ENCODE data around the gene VPS26C. TPM values are rescaled to one million over a fixed set of nuclear protein-coding genes. Genes with fewer than 3 reads are reported as not detected.
A peak's percentile ranks its signal among the peaks of the same experiment; 100 is the strongest.

Gene VPS26C
- total and polyA plus RNA-seq, 2 of the 13 experiments (the other 11 are each of a cell fraction or from before 2014, with no cell fraction given): 30.3 to 39.7 TPM

DNA sequence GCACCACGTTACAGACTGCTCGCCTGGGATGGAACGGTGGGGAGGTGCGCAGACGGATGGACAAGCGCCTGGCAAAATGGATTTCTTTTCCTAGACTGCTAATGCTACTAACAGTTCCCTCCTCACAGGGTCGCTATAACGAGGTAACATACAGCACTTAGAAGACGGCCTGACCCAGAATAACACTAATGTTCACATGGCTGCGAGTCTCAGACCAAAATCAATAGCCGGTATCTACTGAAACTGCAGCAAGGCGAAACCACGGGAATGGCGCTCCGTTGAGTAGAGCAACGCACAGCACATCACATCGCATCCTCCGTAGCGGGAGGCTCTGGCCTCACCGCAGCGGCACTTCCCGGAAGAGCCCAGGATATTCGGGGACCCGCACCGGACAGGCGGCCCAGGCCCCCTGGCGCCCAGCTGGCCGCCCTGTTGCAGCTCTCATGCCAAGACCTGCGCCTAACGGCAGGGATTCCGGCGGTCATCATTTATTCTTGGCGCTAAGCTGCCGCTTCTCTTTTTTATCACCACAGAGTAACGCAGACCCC is 46.6 kb downstream of the VPS26C start (continued):
- TF ChIP-seq, protein P1, sequence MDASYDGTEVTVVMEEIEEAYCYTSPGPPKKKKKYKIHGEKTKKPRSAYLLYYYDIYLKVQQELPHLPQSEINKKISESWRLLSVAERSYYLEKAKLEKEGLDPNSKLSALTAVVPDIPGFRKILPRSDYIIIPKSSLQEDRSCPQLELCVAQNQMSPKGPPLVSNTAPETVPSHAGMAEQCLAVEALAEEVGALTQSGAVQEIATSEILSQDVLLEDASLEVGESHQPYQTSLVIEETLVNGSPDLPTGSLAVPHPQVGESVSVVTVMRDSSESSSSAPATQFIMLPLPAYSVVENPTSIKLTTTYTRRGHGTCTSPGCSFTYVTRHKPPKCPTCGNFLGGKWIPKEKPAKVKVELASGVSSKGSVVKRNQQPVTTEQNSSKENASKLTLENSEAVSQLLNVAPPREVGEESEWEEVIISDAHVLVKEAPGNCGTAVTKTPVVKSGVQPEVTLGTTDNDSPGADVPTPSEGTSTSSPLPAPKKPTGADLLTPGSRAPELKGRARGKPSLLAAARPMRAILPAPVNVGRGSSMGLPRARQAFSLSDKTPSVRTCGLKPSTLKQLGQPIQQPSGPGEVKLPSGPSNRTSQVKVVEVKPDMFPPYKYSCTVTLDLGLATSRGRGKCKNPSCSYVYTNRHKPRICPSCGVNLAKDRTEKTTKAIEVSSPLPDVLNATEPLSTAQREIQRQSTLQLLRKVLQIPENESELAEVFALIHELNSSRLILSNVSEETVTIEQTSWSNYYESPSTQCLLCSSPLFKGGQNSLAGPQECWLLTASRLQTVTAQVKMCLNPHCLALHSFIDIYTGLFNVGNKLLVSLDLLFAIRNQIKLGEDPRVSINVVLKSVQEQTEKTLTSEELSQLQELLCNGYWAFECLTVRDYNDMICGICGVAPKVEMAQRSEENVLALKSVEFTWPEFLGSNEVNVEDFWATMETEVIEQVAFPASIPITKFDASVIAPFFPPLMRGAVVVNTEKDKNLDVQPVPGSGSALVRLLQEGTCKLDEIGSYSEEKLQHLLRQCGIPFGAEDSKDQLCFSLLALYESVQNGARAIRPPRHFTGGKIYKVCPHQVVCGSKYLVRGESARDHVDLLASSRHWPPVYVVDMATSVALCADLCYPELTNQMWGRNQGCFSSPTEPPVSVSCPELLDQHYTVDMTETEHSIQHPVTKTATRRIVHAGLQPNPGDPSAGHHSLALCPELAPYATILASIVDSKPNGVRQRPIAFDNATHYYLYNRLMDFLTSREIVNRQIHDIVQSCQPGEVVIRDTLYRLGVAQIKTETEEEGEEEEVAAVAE (CRISPR knock-in tag; IDR thresholded peaks at IDR 0.05; ENCODE audit: borderline replicate concordance): no peak
- TF ChIP-seq HIVEP1 (CRISPR knock-in tag; IDR thresholded peaks at IDR 0.05) (no peak), ZNF235 (CRISPR knock-in tag; IDR thresholded peaks at IDR 0.05; ENCODE audit: borderline replicate concordance) (0 out of 2 replicates have a peak, but pooled peaks have one; percentile 45), ZNF652 (CRISPR knock-in tag; IDR thresholded peaks at IDR 0.05; ENCODE audit: borderline replicate concordance, low read depth) (no peak), RBAK (CRISPR knock-in tag; IDR thresholded peaks at IDR 0.05) (peak; percentile 72; the same call in 1 of the 2 replicates), HCFC1 (IDR thresholded peaks at IDR 0.05; ENCODE audit: low read depth, low read length) (no peak), ZC3H4 (CRISPR knock-in tag; IDR thresholded peaks at IDR 0.05; ENCODE audit: borderline replicate concordance) (no peak), DMAP1 (CRISPR knock-in tag; IDR thresholded peaks at IDR 0.05) (no peak), FOXA1 (IDR thresholded peaks at IDR 0.05) (no peak), FOXA1 (CRISPR knock-in tag; IDR thresholded peaks at IDR 0.05) (peak; percentile 38; the same call in 1 of the 2 replicates), SSRP1 (CRISPR knock-in tag; IDR thresholded peaks at IDR 0.05) (no peak), MBNL3 (CRISPR knock-in tag; conservative IDR thresholded peaks at IDR 0.05) (no peak), ELF3 (CRISPR knock-in tag; IDR thresholded peaks at IDR 0.05) (peak; percentile 52; the same call in 1 of the 2 replicates), PTBP1 (IDR thresholded peaks at IDR 0.05; ENCODE audit: low read depth, low read length, poor library complexity, severe bottlenecking) (no peak), ZNF292 (CRISPR knock-in tag; IDR thresholded peaks at IDR 0.05; ENCODE audit: borderline replicate concordance, low read depth) (peak; percentile 31; the same call in 1 of the 2 replicates), SIN3A (IDR thresholded peaks at IDR 0.05; ENCODE audit: borderline replicate concordance, low read depth, low read length) (peak; percentile 49; the same call in 1 of the 2 replicates), FLYWCH1 (CRISPR knock-in tag; IDR thresholded peaks at IDR 0.05) (no peak), GZF1 (CRISPR knock-in tag; IDR thresholded peaks at IDR 0.05) (no peak), CBX1 (IDR thresholded peaks at IDR 0.05; ENCODE audit: low read depth) (no peak), ZNF136 (CRISPR knock-in tag; IDR thresholded peaks at IDR 0.05; ENCODE audit: low read depth) (no peak), ZNF660 (CRISPR knock-in tag; IDR thresholded peaks at IDR 0.05; ENCODE audit: borderline replicate concordance, low read depth) (no peak), RFXANK (CRISPR knock-in tag; IDR thresholded peaks at IDR 0.05) (no peak)
- TF ChIP-seq, protein P2, sequence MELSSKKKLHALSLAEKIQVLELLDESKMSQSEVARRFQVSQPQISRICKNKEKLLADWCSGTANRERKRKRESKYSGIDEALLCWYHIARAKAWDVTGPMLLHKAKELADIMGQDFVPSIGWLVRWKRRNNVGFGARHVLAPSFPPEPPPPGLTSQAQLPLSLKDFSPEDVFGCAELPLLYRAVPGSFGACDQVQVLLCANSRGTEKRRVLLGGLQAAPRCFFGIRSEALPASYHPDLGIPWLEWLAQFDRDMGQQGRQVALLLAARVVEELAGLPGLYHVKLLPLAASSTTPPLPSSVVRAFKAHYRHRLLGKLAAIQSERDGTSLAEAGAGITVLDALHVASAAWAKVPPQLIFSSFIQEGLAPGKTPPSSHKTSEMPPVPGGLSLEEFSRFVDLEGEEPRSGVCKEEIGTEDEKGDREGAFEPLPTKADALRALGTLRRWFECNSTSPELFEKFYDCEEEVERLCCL (CRISPR knock-in tag; IDR thresholded peaks at IDR 0.05; ENCODE audit: borderline replicate concordance): 0 out of 2 replicates have a peak, but pooled peaks have one; percentile 8
- TF ChIP-seq, protein P3, sequence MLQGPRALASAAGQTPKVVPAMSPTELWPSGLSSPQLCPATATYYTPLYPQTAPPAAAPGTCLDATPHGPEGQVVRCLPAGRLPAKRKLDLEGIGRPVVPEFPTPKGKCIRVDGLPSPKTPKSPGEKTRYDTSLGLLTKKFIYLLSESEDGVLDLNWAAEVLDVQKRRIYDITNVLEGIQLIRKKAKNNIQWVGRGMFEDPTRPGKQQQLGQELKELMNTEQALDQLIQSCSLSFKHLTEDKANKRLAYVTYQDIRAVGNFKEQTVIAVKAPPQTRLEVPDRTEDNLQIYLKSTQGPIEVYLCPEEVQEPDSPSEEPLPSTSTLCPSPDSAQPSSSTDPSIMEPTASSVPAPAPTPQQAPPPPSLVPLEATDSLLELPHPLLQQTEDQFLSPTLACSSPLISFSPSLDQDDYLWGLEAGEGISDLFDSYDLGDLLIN (CRISPR knock-in tag; IDR thresholded peaks at IDR 0.05; ENCODE audit: borderline replicate concordance): no peak
- TF ChIP-seq, protein P4, sequence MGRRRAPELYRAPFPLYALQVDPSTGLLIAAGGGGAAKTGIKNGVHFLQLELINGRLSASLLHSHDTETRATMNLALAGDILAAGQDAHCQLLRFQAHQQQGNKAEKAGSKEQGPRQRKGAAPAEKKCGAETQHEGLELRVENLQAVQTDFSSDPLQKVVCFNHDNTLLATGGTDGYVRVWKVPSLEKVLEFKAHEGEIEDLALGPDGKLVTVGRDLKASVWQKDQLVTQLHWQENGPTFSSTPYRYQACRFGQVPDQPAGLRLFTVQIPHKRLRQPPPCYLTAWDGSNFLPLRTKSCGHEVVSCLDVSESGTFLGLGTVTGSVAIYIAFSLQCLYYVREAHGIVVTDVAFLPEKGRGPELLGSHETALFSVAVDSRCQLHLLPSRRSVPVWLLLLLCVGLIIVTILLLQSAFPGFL (CRISPR knock-in tag; IDR thresholded peaks at IDR 0.05): no peak

All from HepG2 (cell line).